Chondrocyte (in vitro differentiated cells): Measurements from ENCODE around the gene FOXO6. TPM values are rescaled to one million over a fixed set of nuclear protein-coding genes. Genes with fewer than 3 reads are reported as not detected.

Experiments
- DNase-seq: peaks from one replicate; pipeline ENCODE4 v3.0.0; 2021; ENCODE audit warnings: mixed read lengths, low spot score
- H3K27ac Mint-ChIP-seq: one replicate; pipeline ENCODE4 v1.8.0; 2021; ENCODE audit warnings: mild to moderate bottlenecking, moderate library complexity, mixed read lengths; ENCODE audit not compliant: unreplicated experiment
- H3K27me3 Mint-ChIP-seq: 2 replicates; pipeline ENCODE4 v1.8.0; 2021; ENCODE audit warnings: low read depth, mixed read lengths
- H3K36me3 Mint-ChIP-seq: 2 replicates; pipeline ENCODE4 v1.8.0; 2021; ENCODE audit warnings: low read depth, mixed read lengths
- H3K4me1 Mint-ChIP-seq: 2 replicates; pipeline ENCODE4 v1.8.0; 2021; ENCODE audit warnings: low read depth, mild to moderate bottlenecking, mixed read lengths
- H3K4me3 Mint-ChIP-seq: one replicate; pipeline ENCODE4 v1.8.0; 2021; ENCODE audit warnings: mild to moderate bottlenecking, moderate library complexity, mixed read lengths; ENCODE audit not compliant: unreplicated experiment
- H3K9me3 Mint-ChIP-seq: 2 replicates; pipeline ENCODE4 v1.8.0; 2021; ENCODE audit warnings: low read depth, mixed read lengths
- CTCF ChIP-seq: fragments of 200-600 bp; sonication (generic); IDR thresholded peaks from 2 replicates; pipeline ENCODE4 v1.5.0; 2021; ENCODE audit warnings: antibody characterized with exemption, mild to moderate bottlenecking, moderate library complexity
- total RNA-seq: library from RNA; stranded (reverse); gene quantifications from 3 replicates; pipeline ENCODE4 v1.2.1, GENCODE V29; 2021

The FOXO6 gene
- total RNA-seq, 1 donor from 2014 or later, result 1.1 TPM

GRCh38 chr1:41315146-41315822, 46.0 kb upstream of the FOXO6 start:
- no peak for TF ChIP-seq CTCF
- Mint-ChIP-seq H3K27ac (no peak overlapping the region), H3K4me1 (peaks cover 36% of the 10 kb centered on the region), H3K9me3 (no peaks in the 10 kb centered on the region), H3K4me3 (no peak overlapping the region), H3K36me3 (no peaks in the 10 kb centered on the region), H3K27me3 (no peaks in the 10 kb centered on the region)
- DNase-seq, result no peak

GRCh38 chr1:41315871-41316270, 45.4 kb upstream of the FOXO6 start:
- no peaks in the 10 kb centered on the region for H3K9me3 Mint-ChIP-seq
- DNase-seq, result no peak
- TF ChIP-seq CTCF, result no peak
- H3K27me3 Mint-ChIP-seq, result peaks cover 1% of the 10 kb centered on the region
- no peak overlapping the region for H3K4me3 Mint-ChIP-seq
- no peak overlapping the region for H3K27ac Mint-ChIP-seq
- H3K4me1 Mint-ChIP-seq, result peaks cover 39% of the 10 kb centered on the region
- H3K36me3 Mint-ChIP-seq, result no peaks in the 10 kb centered on the region

- Mint-ChIP-seq H3K4me3 (no peak overlapping the region), H3K27ac (no peak overlapping the region), H3K36me3 (no peaks in the 10 kb centered on the region), H3K9me3 (no peaks in the 10 kb centered on the region), H3K27me3 (peaks cover 1% of the 10 kb centered on the region), H3K4me1 (peaks cover 39% of the 10 kb centered on the region)
- no peak for DNase-seq
- no peak for TF ChIP-seq CTCF
These were observed 43.9 kb upstream of the FOXO6 start for GRCh38 chr1:41317361-41317760.

GRCh38 chr1:41318135-41318534, 43.1 kb upstream of the FOXO6 start:
- Mint-ChIP-seq H3K36me3 (no peaks in the 10 kb centered on the region), H3K27ac (no peak overlapping the region), H3K27me3 (peaks cover 1% of the 10 kb centered on the region), H3K9me3 (no peaks in the 10 kb centered on the region), H3K4me3 (no peak overlapping the region), H3K4me1 (peaks cover 39% of the 10 kb centered on the region)
- no peak for DNase-seq
- TF ChIP-seq CTCF, result no peak

GRCh38 chr1:41319106-41319755, 42.0 kb upstream of the FOXO6 start:
- H3K4me3 Mint-ChIP-seq, result no peak overlapping the region
- no peak for DNase-seq
- H3K9me3 Mint-ChIP-seq, result no peaks in the 10 kb centered on the region
- TF ChIP-seq CTCF, result no peak
- peak overlapping the region; percentile 63 for H3K27ac Mint-ChIP-seq
- H3K27me3 Mint-ChIP-seq, result peaks cover 1% of the 10 kb centered on the region
- H3K4me1 Mint-ChIP-seq, result peaks cover 34% of the 10 kb centered on the region
- no peaks in the 10 kb centered on the region for H3K36me3 Mint-ChIP-seq
